Liver (tissue), 9 donors: ENCODE measurements around the gene BCORL1. TPM values are rescaled to one million over a fixed set of nuclear protein-coding genes. Genes with fewer than 3 reads are reported as not detected.

Experiments used
- DNase-seq: peaks from one replicate; pipeline ENCODE4 v3.0.0-alpha.2; 2017; ENCODE audit warnings: low spot score
- H3K27ac ChIP-seq, 2 donors: one replicate each; pipeline ENCODE4 v1.7.0; 2013; ENCODE audit warnings: inconsistent platforms in 2 of 2, low read length in 2 of 2, control low read depth in 1 of 2, low read depth in 1 of 2, mild to moderate bottlenecking in 1 of 2
- H3K27me3 ChIP-seq, 4 donors: one replicate each; pipeline versions ENCODE4 v1.6.1 to v1.7.0; 2013; ENCODE audit warnings: low read length in 3 of 4, inconsistent platforms in 1 of 4, mild to moderate bottlenecking in 1 of 4, moderate library complexity in 1 of 4; ENCODE audit not compliant: control insufficient read depth in 4 of 4, insufficient read depth in 4 of 4
- H3K36me3 ChIP-seq, 4 donors: one replicate each; pipeline versions ENCODE4 v1.6.1 to v1.7.0; 2013; ENCODE audit warnings: low read length in 3 of 4, mild to moderate bottlenecking in 3 of 4, low read depth in 1 of 4, moderate library complexity in 1 of 4; ENCODE audit not compliant: control insufficient read depth in 4 of 4, insufficient read depth in 3 of 4
- H3K4me1 ChIP-seq, 4 donors: one replicate each; pipeline versions ENCODE4 v1.6.1 to v1.7.0; 2013; ENCODE audit warnings: low read length in 3 of 4, mild to moderate bottlenecking in 3 of 4, moderate library complexity in 1 of 4; ENCODE audit not compliant: control insufficient read depth in 4 of 4, insufficient read depth in 4 of 4
- H3K4me3 ChIP-seq, 3 donors: one replicate each; pipeline versions ENCODE4 v1.6.1 to v1.7.0; 2013; ENCODE audit warnings: low read length in 3 of 3, control low read depth in 1 of 3, low read depth in 1 of 3, mild to moderate bottlenecking in 1 of 3
- H3K9ac ChIP-seq, 2 donors: one replicate each; pipeline ENCODE4 v1.7.0; 2013; ENCODE audit warnings: low read length in 2 of 2, mild to moderate bottlenecking in 2 of 2, moderate library complexity in 2 of 2, control low read depth in 1 of 2, low read depth in 1 of 2
- H3K9me3 ChIP-seq, 4 donors: one replicate each; pipeline versions ENCODE4 v1.6.1 to v1.7.0; 2013; ENCODE audit warnings: low read length in 3 of 4; ENCODE audit not compliant: control insufficient read depth in 4 of 4
- ATF3 ChIP-seq: IDR thresholded peaks from 2 replicates; pipeline ENCODE4 v1.6.1; 2016; ENCODE audit warnings: antibody characterized with exemption
- CTCF ChIP-seq: fragments of 150-350 bp; IDR thresholded peaks from 2 replicates; pipeline ENCODE4 v1.5.1; 2017; ENCODE audit warnings: improper control_type of control experiment, low read depth, low read length; ENCODE audit not compliant: missing input control
- FOXA1 ChIP-seq: IDR thresholded peaks from 2 replicates; pipeline ENCODE4 v1.6.1; 2016; ENCODE audit warnings: antibody characterized with exemption
- FOXA2 ChIP-seq: IDR thresholded peaks from 2 replicates; pipeline ENCODE4 v1.6.1; 2016; ENCODE audit warnings: antibody characterized with exemption
- GABPA ChIP-seq, 2 donors: IDR thresholded peaks in 1 of 2; conservative IDR thresholded peaks in 1 of 2; 2 replicates each; pipeline ENCODE4 v1.6.1; 2016; ENCODE audit warnings: antibody characterized with exemption in 2 of 2, mild to moderate bottlenecking in 1 of 2, moderate library complexity in 1 of 2
- HNF4A ChIP-seq, 2 donors: conservative IDR thresholded peaks; 2 replicates each; pipeline ENCODE4 v1.6.1; 2016; ENCODE audit warnings: antibody characterized with exemption in 2 of 2, mild to moderate bottlenecking in 2 of 2
- HNF4G ChIP-seq: IDR thresholded peaks from 2 replicates; pipeline ENCODE4 v1.6.1; 2016; ENCODE audit warnings: antibody characterized with exemption
- MAX ChIP-seq: IDR thresholded peaks from 2 replicates; pipeline ENCODE4 v1.6.1; 2016; ENCODE audit warnings: antibody characterized with exemption
- RAD21 ChIP-seq, 2 donors: IDR thresholded peaks; 2 replicates each; pipeline ENCODE4 v1.6.1; 2016; ENCODE audit warnings: antibody characterized with exemption in 2 of 2, mild to moderate bottlenecking in 2 of 2
- REST ChIP-seq: IDR thresholded peaks from 2 replicates; pipeline ENCODE4 v1.6.1; 2016; ENCODE audit warnings: antibody characterized with exemption, mild to moderate bottlenecking
- RXRA ChIP-seq, 2 donors: IDR thresholded peaks; 2 replicates each; pipeline ENCODE4 v1.6.1; 2017 to 2018; ENCODE audit warnings: antibody characterized with exemption in 2 of 2, mild to moderate bottlenecking in 1 of 2
- SP1 ChIP-seq: IDR thresholded peaks from 2 replicates; pipeline ENCODE4 v1.6.1; 2018; ENCODE audit warnings: antibody characterized with exemption, mild to moderate bottlenecking
- TAF1 ChIP-seq: conservative IDR thresholded peaks from 2 replicates; pipeline ENCODE4 v1.6.1; 2016; ENCODE audit warnings: antibody characterized with exemption, mild to moderate bottlenecking
- YY1 ChIP-seq: IDR thresholded peaks from 2 replicates; pipeline ENCODE4 v1.6.1; 2016; ENCODE audit warnings: antibody characterized with exemption, mild to moderate bottlenecking
- ZBTB33 ChIP-seq: IDR thresholded peaks from 2 replicates; pipeline ENCODE4 v1.6.1; 2016; ENCODE audit warnings: antibody characterized with exemption
- WGBS: extraction: QIAGEN DNeasy Blood & Tissue Kit; methylation state at CpG from one replicate; pipeline ENCODE4 v1.1.7; 2013; 5-methylcytosine and 5-hydroxymethylcytosine counted together
- polyA plus RNA-seq, 2 donors: library from polyadenylated mRNA; stranded (reverse) in 1 of 2; unstranded in 1 of 2; fragments of 200-250 nt in 1 of 2; fragments of >200 nt in 1 of 2; fragmentation: Nextera tagmentation in 1 of 2; extraction: Ambion mirVana in 1 of 2; gene quantifications; one replicate each; pipeline versions ENCODE4 v1.2.1 to v1.2.3, GENCODE V29; 2013 to 2015
- total RNA-seq, 2 donors: library from RNA; depleted of rRNA; stranded (reverse); fragments of >200 nt; gene quantifications; one replicate each; pipeline ENCODE4 v1.2.3, GENCODE V29; 2014
- donor health status: healthy.
- donor health status: healthy.
- donor health status: healthy.
- donor health status: healthy.
- donor health status: healthy.

Gene BCORL1
- total and polyA plus RNA-seq, 4 donors: 1.7 to 5.3 (median 2.1) TPM

GRCh38 chrX:130075777-130076176 lies 93.3 kb downstream of the BCORL1 start:
- Histone ChIP-seq H3K27ac (no peak overlapping the region), H3K9me3 (no peaks in the 10 kb centered on the region), H3K4me3 (no peak overlapping the region), H3K4me1 (peaks cover 0 to 8% (median 5%) of the 10 kb centered on the region in 4 donors), H3K9ac (no peak overlapping the region), H3K27me3 (no peaks in the 10 kb centered on the region), H3K36me3 (no peaks in the 10 kb centered on the region)
- DNase-seq: no peak
- TF ChIP-seq ZBTB33: no peak
- no peak for TF ChIP-seq ATF3
- no peak for TF ChIP-seq RXRA (IDR thresholded peaks at IDR 0.05)
- no peak for TF ChIP-seq HNF4A (conservative IDR thresholded peaks at IDR 0.05)
- no peak for TF ChIP-seq SP1
- TF ChIP-seq YY1: no peak
- no peak for TF ChIP-seq GABPA (IDR thresholded peaks at IDR 0.05 in 1 of 2, conservative IDR thresholded peaks at IDR 0.05 in 1 of 2)
- no peak for TF ChIP-seq FOXA2
- WGBS: 88% methylated on average over 4 of the region's 4 CpGs

- Histone ChIP-seq H3K36me3 (no peaks in the 10 kb centered on the region), H3K9ac (no peak overlapping the region), H3K4me3 (no peak overlapping the region), H3K4me1 (peaks cover 0 to 6% (median 0%) of the 10 kb centered on the region in 4 donors), H3K27ac (no peak overlapping the region), H3K9me3 (no peaks in the 10 kb centered on the region), H3K27me3 (peaks cover 0 to 2% (median 0%) of the 10 kb centered on the region in 4 donors)
- 41% methylated on average over 9 of the region's 9 CpGs for WGBS
- DNase-seq: peak; percentile 49
- TF ChIP-seq ATF3: no peak
- TF ChIP-seq HNF4G: no peak
- peak; percentile 65 for TF ChIP-seq CTCF
- TF ChIP-seq YY1: no peak
- TF ChIP-seq SP1: no peak
- TF ChIP-seq HNF4A (conservative IDR thresholded peaks at IDR 0.05): no peak
- TF ChIP-seq REST: no peak
- TF ChIP-seq MAX: no peak
- TF ChIP-seq FOXA1: no peak
- no peak for TF ChIP-seq TAF1
- TF ChIP-seq RAD21 (IDR thresholded peaks at IDR 0.05): peak; percentile 87 to 92
- TF ChIP-seq FOXA2: no peak
These were observed 97.5 kb downstream of the BCORL1 start for GRCh38 chrX:130079824-130080406.
